ENCODE measurements around the gene FADD.
"Not testable (repeated sequence)": the region's sequence is repeated elsewhere in the genome, so short reads cannot be mapped to it uniquely, and the experiment has no call there.

FADD gene

DNA sequence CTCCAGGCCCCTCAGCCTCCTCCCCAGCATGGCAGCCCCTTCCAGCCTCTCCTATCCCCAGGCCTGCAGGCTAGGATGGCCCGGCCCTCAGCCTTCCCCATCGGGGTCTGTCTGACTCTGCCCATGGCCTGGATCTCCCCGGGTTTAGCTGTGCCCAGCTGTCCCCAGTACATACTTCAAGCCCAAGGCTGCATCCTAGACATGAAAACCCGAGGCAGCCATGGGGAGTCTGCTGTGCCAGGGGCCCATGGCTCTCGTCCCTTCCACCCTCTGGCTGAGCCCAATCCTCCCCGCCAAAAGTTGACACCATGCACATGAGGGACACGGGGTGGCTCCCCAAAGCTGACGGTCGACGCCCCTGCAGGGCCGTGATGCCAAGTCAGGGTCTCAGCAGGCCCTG lies 22.2 kb upstream of the FADD start:
- DNase-seq (ENCODE audit: low read depth in 2 of 2, low spot score in 1 of 2): no peak

DNA sequence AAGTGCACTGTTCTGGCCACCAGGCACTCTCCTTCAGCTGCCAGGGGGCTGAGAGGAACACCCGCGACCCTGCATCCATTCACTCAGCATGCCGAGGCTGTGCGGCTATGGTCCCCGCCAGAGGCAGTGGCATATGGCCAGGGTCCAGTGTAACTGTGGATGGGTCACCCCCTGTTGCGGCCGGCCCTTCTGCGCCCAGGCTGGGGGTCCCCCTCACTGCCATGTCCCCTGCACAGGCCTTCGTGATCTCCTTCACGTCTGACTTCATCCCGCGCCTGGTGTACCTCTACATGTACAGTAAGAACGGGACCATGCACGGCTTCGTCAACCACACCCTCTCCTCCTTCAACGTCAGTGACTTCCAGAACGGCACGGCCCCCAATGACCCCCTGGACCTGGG lies 20.8 kb upstream of the FADD start:
- DNase-seq (ENCODE audit: low read depth in 2 of 2, low spot score in 1 of 2): no peak

DNA sequence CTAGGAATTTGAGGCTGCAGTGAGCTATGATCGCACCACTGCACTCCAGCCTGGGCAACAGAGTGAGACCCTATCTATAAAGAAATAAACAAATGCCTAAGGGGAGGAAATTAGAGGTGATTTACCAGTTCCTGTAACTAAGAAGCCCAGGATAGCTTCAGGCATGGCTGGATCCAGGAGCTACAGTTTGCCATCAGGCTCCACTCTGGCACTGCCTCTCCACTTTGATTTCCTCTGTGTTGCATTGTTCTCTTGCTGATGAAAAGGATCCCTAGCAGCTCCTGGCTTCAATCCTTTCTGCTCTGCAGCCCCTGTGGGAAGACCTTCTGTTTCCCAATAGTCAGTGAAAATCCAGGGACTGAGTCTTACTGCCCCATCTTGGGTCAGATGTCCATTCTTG lies 20.1 kb upstream of the FADD start:
- no peak for DNase-seq (ENCODE audit: low read depth in 2 of 2, low spot score in 1 of 2)

DNA sequence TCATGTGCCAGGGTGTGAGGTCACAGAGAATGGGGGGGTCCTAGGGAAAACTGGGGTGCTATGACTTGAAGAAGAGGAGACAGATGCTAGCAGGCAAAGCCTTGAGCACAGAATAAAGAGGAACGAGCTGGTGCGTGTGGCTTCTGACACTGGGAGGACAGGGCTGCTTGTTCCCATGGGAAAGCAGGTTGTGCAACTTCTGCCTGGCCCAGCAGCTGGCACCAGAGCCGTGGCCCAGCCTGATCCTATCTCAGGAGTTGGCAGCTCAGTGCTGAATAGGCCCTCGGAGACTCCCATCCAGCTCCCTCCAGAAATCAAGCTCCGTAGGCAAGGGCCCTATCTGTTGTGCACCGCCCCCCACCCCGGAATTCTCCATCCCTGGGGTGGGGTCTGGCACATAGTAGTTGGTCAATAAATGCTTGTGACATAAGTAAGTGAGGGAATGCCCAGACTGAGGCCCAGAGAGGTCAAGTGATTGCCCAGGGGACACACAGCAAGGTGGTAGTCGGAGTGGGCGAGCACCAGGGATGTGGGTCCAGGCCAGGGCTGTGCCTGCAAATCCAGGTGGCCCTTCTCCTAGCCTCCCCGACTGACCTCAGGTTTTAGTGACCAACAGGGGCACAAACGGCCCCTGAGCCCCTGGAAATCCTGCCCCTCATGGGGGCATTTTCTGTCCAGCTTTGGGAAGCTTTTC lies 19.5 kb upstream of the FADD start:
- DNase-seq (ENCODE audit: low read depth in 2 of 2, low spot score in 1 of 2): no peak

DNA sequence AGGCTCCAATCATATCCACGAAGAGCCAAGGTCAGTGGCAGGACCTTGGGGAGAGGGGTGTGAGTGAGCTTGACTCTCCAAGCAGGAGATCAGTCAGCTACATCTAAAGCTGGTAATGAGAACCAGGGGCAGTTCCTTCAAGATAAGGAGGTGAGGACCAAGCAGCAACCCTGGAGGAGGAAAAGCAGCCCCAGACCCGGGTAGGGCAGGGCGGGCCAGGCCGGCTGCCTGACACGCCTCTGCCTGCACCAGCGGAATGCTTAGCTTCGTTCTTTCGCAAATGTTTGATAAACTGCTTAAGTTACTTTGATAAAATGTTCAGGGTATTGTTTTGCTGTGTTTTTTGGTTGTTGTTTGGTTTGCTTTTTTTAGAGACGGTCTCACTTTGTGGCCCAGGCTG lies 18.7 kb upstream of the FADD start:
- DNase-seq (ENCODE audit: low read depth in 2 of 2, low spot score in 1 of 2): no peak

DNA sequence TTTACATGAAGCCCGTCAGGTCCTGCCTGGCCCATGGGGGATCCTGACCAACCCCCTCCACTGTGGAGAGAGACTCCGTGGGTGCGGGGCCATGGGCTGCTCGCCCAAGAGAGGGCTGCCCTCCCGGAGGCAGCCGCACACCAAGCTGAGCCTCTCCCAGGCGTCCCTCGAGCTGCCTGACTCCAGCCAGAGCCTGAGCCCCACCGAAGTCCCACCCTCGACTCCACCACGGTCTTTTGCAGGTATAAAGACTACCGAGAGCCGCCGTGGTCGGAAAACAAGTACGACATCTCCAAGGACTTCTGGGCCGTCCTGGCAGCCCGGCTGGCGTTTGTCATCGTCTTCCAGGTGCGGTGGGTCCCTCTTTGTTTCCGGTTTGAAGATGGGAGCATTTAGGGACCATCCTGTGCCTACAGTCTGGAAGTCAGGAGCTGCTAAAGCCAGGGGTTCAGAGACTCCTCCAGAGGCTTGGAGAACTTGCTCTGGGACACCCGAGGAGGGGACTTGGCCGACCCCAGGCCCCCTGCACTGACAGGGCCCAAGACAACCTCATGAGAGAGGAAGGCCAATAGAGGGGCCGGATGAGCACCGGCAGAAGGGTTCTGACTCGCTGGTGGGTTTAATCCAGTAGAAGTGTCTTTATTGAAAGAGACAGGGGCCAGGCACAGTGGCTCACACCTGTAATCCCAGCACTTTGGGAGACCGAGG lies 17.6 kb upstream of the FADD start:
- DNase-seq (ENCODE audit: low read depth in 2 of 2, low spot score in 1 of 2): no peak

DNA sequence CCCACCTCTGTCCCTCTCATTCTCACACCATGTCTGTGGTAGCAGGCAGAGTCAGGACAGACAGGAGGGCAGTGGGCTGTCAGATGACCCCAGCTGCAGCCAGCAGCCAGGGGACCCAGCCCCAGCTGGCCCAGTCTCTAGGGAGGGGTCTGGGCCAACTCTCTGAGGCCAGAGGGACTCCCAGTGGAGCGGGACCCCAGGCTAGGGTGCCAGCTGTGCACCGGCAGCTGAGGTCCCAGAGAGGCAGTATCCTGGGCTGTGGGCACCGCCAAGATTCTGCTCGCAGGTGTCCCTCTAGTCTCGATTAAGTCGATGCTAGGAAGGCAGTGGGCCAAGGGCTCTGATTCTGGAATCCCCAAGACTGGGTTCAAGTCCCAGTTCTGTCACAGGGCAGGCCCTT lies 16.7 kb upstream of the FADD start:
- no peak for DNase-seq (ENCODE audit: low read depth in 2 of 2, low spot score in 1 of 2)

DNA sequence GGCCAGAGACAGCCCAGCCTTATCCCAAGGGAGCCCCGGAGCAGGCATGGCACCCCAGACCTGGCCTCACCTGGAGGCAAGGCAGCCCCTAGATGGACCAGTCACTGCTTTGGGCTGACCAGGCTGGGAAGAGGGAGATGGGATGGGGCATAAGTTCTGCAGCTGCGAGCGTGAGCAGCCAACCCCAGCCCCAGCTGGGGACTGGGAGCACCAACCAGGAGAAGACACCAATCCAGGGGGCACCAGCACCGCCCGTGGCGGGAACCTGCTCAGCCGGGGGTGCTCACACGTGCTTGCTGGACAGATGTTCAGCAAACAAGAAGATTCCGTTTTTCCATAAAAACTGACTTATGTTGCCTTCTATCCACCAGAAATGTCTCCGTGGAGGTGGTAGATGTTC lies 16.2 kb upstream of the FADD start:
- DNase-seq (ENCODE audit: low read depth in 2 of 2, low spot score in 1 of 2): no peak

DNA sequence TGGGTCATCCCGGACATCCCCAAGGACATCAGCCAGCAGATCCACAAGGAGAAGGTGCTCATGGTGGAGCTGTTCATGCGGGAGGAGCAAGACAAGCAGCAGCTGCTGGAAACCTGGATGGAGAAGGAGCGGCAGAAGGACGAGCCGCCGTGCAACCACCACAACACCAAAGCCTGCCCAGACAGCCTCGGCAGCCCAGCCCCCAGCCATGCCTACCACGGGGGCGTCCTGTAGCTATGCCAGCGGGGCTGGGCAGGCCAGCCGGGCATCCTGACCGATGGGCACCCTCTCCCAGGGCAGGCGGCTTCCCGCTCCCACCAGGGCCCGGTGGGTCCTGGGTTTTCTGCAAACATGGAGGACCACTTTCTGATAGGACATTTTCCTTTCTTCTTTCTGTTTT lies 15.3 kb upstream of the FADD start:
- no peak for DNase-seq (ENCODE audit: low read depth in 2 of 2, low spot score in 1 of 2)

DNA sequence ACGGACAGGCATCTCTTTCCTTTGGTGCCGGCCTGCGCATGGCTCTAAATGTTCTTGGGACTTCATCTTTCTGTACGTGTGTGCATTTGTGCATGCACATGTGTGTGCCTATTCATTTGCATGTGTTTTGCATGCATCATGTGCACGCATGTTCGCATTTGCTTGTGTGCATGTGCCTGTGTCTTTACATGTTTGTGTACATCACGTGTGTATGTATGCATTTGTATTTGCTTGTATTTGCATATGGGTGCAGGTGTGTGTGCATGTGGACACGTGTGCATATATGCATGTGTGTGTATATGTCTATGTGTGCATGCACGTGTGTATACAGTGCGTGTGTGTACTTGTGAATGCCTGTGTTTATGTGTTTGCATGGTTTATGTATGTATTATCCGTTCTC lies 13.5 kb upstream of the FADD start:
- no peak for DNase-seq (ENCODE audit: low read depth in 2 of 2, low spot score in 1 of 2)

DNA sequence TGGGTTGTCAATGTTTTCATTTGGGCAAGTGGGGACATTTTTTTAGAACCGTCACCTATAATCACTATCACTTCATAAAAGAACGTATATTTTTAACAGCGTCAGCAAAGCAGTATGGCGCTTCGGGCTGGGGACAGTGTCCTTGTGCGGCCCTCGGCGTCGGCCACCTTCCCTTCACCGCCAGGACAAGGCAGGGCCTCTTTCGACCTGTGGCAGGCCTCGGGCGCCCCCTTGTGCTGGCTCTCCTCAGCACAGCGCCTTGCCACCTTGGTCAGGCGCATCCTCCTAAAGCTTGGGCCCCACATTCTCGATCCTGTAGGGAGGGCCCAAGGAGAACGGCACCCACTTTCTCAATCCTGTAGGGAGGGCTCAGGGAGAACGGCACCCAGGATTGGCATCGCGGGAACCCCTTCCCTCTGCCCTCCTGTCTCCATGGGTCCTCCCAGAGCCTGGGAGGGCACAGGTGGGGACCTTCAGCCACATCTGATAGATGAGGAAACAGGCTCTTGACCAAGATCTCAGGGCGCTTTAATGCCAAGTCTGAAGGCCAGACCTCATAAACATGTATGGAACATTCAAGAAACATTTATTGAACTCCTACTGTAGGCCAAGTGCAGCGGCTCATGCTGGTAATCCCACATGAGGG lies 11.5 kb upstream of the FADD start:
- peak in 1 of 2 donors; percentile 18 for DNase-seq (ENCODE audit: low read depth in 2 of 2, low spot score in 1 of 2)

DNA sequence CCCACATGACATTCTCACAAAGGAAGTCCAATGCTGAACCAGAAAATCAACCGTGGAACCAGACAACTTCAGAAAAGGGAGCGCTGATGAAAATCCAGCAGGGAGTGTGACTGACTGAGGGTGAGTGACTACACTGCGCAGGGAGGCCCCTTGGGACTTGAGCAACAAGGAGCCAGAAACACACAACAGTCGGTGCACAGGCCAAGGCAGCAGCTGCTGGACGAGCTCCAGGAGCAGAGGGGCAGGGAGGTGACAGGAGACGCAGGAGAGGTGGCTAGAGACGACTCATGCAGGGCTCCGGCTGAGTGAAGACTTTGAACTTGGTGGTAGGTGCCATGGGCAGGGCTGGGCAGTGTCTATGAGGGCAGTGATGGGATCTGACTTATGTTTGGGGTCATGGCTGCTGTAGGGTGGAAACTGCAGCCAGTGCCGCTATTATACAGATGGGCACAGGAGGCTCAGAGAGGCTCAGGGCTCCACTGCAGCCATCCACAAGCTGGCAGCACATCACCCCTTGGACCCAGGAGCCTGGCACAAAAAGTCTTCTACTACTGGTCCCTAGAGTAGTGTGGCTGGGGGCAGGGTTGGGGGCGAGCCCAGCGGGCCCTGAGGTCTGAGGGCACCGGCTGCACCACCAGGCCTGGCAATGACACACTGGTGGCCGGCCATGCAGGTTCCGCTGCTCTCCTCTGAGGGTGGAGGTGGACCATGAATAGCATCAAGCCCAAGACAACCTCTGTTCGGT lies 10.3 kb upstream of the FADD start:
- DNase-seq (ENCODE audit: low read depth in 2 of 2, low spot score in 1 of 2): no peak

DNA sequence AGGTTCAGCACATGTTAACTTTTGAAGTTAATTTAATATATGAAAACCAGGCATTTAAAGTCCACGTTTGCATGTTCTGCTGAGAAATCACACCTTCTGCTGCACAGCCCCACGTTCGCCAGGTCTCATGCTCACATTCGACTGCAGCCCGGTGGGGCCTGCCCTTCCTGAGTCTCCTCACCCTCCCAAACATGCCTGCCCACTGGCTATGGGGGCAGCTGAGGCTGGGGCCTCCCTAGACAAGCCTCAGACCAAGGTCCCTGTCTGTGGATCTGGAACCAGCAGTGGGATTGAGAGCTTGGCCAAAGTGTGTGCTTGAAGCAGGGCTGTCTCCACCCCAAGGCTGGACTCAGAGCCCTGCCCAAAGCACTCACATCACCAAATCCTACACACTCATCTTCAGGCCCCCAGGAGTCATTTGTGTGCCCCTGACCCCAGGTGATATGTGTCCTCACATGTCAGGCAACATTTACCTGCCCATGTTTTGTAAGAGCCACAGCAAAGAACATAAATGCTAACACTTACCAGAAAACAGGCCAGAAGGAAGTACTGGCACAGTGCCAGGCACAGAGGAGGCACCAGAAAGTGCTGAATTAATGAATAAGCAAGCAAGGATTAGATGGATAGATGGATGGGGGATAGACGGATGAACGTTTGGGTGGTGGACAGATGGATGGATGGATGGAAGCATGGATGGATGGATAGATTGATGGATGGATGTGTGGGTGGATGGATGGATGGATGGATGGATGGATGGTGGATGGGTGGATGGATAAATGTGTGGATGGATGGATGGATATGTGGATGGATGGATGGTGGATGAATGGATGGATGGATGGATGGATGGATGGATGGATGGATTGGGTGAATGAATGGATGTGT lies 9.4 kb upstream of the FADD start:
- no peak for DNase-seq (ENCODE audit: low read depth in 2 of 2, low spot score in 1 of 2)

DNA sequence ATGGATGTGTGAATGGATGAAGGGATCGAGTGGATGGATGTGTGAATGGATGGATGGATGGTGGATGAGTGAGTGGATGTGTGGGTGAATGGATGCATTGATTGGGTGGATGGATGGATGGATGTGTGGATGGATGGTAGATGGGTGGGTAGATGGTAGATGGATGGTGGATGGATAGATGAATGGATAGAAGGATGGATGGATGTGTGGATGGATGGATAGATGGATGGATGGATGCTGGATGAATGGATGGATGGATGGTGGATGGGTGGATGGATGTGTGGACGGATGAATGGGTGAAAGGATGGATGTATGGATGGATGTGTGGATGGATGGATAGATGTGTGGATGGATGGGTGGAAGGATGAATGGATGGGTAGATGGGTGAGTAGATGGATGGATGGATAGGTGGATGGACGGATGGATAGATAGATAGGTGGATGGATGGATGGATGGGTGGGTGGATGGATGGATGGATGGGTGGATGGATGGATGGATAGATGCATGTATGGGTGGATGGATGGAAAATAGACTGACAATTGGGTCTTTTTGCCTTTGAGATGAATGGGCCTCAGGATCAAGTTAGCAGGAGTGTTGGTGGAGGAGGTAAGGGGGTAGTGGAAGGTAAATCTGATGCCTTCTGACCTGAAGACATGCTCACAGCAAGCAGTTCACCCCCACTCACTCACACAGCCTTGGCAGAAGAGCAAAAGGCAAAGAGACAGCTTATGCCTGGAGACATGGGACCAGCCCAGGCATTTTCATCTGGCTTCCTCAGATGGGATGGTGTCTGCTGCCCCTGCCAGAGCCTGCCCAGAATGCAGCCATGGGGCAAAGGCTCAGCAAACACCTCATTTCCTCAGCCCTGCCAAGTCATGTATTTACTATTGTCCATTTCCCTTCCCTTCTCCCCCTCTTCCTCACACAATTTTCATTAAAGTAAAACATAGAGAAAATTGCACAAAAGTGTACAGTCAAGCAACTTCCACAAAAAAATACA lies 8.0 kb upstream of the FADD start:
- DNase-seq (ENCODE audit: low read depth in 2 of 2, low spot score in 1 of 2): no peak

DNA sequence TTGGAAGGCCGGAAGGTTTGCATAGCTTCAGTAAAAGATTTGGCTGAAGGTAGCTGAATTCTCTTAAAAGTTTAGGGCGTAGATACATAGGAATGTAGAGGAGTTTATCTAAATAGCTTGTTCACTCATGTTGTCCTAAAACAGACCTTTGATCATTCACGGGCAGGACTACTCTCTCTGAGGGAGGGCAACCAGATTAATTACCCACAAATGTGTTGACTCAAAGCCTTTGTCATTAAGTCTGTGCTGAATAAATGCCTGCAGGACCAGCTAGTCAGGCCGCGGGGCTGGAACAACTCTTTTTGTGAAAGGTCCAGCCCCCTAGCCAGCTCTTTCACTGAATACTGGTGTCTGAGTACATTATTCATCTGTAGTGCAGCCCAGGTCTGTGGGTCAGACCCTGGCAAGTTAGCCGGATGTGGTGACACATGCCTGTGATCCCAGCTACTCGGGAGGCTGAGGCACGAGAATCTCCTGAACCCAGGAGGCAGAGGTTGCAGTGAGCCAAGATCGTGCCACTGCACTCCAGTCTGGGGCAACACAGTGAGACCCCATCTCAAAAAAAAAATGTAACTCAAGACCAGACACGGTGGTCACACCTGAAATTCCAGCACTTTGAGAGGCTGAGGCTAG lies 2.8 kb upstream of the FADD start:
- DNase-seq (ENCODE audit: low read depth in 2 of 2, low spot score in 1 of 2): no peak

DNA sequence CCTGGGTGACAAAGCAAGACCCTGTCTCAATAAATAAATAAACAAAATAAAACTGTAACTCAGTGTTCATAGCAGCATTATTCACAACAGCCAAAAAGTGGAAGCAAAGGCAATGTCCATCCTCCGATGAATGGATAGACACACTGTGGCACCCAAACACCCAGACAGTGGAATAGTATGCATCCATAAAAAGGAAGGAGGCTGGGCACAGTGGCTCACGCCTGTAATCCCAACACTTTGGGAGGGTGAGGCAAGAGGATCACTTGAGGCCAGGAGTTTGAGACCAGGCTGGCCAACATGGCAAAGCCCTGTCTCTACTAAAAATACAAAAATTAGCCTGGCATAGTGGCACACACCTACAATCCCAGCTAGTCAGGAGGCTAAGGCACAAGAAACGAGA lies 2.0 kb upstream of the FADD start:
- DNase-seq (ENCODE audit: low read depth in 2 of 2, low spot score in 1 of 2): not testable (repeated sequence)

DNA sequence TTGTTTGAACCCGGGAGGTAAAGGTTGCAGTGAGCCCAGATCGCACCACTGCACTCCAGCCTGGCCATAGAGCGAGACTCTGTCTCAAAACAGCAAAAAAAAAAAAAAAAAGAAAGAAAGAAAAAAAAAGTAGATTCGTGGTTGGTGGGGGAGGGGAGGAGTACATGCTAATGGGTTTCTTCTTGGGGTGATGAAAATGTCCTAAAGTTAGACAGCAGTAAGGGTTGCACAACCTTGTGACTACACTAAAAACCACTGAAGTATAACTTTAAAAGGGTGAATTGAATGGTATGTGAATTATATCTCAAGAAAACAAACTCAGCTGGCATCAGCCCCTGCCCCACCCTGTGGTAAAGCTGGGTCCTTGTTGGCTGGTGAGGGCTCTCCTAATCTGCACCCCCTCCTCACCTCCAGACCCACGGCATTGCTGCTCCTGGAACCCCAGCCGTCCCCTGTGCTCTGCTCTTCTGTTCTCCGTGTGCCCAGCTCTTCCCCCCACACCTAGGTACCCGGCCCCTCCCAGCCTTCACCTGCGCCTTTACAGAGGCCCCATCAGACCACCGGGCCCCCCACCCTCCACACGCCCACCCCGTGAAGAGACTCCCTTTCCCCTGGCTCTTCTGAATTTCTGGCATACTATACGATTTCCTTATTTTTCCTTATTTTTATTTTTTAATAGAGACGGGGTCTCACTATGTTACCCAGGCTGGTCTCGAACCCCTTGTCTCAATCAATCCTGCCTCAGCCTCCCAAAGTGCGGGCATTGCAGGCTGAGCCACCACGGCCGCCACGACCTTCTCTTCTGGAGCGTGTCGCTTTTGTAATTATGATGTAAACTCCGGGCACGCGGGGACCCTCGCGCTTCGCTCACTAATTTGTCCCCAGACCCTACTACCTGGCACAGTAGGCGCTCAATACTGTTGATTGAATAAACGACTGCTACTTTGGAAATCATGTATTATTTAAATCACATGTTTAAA lies 924 bp upstream of the FADD start:
- DNase-seq (ENCODE audit: low read depth in 2 of 2, low spot score in 1 of 2): no peak
